Pons (tissue), 1 donor: ENCODE data around the gene SETD1A.
"Not testable (repeated sequence)": the region's sequence is repeated elsewhere in the genome, so short reads cannot be mapped to it uniquely, and the experiment has no call there.

Experiments
- DNase-seq: peaks from one replicate; pipeline ENCODE4 v3.0.0-alpha.2; 2016; ENCODE audit warnings: low spot score

Gene SETD1A

DNA sequence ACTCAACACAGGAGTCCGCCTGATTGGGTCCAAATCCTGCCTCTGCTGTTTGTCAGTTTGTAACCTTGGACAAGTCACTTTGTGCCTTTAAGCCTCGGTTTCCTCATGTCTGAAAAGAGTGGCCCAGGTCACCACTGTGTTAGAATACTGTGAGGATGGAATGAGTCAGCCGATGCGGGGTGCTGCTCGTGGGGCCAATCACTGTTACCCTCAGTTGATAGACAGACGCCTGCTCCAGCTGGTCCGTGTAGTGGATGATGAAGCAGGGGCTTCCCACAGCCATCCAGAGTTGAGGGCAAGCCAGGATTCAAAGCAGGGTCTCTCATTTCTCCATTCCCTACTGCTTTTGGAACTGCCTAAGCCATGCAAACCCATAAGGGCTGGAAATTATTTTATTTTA is 28.4 kb upstream of the SETD1A start:
- DNase-seq, result no peak

DNA sequence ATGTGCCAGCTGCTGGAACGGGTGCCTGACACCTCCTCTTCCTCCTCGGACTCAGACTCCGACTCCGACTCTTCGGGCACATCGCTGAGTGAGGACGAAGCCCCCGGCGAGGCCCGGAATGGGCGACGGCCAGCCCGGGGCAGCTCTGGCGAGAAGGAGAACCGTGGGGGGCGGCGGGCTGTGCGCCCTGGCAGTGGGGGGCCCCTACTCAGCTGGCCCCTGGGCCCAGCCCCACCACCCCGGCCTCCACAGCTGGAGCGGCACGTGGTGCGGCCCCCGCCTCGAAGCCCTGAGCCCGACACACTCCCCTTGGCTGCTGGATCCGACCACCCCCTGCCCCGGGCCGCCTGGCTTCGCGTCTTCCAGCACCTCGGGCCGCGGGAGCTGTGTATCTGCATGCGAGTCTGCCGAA is 27.4 kb upstream of the SETD1A start:
- DNase-seq, result no peak

DNA sequence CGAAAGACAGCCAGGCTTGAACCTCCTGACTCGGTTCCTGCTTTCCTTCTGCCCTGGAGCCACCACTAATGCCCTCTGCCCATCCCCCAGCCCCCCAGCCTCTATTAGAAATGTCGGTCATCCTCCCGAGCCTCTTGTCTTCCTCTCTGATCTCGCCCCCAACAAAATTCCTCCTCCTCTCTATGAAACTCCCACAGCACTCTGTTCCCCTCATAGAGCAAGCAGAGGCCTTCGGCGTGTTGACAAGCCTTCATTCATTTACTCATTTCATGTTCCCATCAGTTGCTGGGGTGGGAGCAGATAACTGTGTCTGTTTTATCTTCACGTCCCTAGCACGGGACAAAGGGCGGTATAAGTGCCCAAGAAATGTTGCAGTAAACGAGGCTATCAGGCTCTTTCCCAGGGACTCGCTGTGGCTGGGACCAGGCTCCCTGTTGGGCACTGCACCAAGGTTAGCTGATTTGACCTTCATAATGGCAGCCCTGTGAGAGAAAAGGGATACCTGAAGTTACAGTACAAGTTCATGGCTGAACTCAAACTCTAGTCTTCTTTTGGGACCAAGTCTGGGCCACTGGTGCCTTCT is 26.4 kb upstream of the SETD1A start:
- DNase-seq, result no peak

DNA sequence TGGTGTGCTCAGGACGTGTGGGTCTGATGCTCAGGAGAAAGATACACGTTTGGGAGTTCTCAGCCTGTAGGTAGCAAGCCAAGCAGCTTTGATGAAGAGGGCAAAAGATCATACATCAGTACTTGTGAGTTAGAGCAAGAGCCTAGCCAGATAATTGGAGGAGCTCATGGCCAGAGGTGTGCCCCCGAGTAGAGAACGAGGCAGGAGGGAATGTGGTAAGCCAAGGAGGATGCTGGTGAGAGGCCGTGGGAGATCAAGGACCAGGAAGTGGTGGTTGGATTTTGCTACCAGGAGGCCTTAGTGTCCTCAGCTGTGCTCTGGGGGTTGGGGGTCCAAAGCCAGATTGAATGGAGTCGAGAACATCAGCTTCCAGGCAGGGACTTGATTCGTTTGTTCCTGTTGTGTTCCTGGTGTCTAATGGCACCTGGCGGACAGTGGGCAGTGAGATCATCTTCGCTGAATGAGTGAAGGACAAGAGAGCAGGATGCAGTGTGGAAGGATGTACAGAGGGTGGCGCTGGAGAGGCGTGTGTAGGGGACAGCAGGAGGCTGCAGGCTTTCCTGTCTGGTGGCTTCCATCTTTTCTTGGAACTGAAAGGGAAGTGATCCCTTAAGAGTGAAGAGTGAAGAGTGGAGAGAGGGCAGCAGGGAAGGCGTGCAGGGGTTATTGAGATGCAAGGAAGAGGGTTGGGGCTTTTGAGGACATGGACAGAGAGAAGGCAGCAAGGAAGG is 22.6 kb upstream of the SETD1A start:
- DNase-seq, result peak; percentile 62

DNA sequence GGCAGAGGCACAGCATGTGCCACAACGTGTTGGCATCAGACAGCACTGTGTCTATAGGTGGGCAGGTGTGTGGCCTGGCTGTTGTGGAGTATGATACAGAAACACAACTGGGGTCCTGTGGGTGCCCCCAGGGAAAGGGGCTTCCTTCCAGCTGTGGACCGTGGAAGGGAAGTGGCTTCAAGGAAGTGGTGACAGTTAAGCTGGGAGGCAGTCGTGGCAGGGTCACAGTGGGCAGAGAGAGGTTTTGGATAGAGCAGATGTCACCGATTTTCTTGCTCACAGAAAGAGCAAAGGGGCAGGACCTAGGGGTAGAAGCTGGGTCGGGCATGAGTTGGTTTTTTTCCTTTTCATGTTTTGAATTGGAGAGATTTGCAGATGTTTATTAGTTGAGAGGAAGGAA is 19.9 kb upstream of the SETD1A start:
- no peak for DNase-seq

DNA sequence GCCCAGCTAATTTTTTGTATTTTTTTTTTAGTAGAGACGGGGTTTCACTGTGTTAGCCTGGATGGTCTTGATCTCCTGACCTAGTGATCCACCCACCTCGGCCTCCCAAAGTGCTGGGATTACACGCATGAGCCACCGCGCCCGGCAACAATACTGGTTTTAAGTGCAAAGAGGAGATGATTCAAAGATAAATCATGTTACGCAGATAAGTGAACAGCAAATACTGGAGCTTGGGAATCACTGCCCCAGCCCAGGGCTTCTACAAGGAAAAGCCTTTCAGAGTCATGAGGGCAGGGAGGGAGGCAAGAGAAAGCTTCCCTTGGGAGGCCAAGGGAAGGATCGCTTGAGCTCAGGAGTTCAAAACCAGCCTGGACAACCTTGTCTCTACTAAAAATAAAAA is 18.0 kb upstream of the SETD1A start:
- not testable (repeated sequence) for DNase-seq

DNA sequence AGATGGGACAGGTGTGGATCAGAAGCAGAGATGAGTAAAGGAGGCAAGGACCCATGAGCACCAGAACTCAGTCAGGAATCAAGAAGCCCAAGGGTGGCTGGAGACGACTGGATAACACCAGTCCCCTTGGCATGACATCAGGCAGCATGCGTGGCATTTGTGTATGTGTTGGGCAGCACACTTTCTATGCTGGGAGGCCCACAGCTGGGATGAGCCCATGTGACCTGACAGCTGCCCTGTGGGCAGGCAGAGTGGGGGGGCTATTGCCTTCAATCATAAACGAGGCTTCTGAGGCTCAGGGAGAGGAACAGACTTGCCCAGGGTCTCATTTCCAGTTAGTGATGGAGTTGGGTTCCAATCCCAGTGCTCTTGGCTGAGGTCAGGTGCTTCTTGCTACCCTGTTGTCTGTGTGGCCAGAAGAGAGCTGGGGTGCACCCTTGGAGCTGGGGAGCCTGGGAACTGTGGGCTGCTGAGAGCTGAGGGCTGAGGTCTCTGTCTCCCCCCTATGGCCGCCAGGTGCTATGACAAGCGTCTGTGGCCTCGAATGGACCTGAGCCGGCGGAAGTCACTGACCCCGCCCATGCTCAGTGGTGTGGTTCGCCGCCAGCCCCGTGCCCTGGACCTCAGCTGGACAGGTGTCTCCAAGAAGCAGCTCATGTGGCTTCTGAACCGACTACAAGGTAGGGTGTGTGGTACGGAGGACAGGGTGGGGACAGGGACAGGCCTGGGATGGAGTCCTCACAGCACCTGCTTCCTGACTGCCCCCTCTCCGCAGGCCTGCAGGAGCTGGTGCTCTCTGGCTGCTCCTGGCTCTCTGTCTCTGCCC is 15.7 kb upstream of the SETD1A start:
- DNase-seq, result peak; percentile 54

DNA sequence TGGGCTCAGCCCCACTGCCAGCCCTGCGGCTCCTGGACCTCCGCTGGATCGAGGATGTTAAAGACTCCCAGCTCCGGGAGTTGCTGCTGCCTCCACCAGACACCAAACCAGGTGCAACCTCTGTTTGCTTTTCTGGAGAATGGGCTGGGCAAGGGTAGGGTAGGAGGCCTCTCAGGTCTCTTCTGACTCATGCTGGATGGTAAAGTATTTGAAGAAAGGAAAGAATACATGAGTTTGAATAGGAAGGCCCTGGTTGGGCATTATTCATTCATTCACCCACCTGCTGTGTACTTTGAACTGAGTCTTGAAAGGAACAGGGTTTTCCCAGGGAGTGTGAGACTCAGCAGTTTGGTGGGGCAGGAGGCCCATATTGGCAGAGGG is 15.1 kb upstream of the SETD1A start:
- no peak for DNase-seq

DNA sequence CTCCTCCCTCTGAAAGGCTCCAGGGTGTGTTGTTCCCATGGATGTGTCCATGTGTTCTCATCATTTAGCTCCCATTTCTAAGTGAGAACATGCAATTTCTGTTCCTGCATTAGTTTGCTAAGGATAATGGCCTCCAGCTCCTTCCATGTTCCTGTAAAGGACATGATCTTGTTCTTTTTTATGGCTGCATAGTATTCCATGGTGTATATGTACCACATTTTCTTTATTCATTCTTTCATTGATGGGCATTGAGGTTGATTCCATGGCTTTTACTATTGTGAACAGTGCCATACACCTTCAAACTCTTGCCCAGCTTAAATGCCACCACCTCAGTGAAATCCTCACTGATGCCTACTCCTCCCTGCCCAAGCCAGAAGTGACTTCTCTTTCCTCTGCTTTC is 13.2 kb upstream of the SETD1A start:
- DNase-seq, result no peak

DNA sequence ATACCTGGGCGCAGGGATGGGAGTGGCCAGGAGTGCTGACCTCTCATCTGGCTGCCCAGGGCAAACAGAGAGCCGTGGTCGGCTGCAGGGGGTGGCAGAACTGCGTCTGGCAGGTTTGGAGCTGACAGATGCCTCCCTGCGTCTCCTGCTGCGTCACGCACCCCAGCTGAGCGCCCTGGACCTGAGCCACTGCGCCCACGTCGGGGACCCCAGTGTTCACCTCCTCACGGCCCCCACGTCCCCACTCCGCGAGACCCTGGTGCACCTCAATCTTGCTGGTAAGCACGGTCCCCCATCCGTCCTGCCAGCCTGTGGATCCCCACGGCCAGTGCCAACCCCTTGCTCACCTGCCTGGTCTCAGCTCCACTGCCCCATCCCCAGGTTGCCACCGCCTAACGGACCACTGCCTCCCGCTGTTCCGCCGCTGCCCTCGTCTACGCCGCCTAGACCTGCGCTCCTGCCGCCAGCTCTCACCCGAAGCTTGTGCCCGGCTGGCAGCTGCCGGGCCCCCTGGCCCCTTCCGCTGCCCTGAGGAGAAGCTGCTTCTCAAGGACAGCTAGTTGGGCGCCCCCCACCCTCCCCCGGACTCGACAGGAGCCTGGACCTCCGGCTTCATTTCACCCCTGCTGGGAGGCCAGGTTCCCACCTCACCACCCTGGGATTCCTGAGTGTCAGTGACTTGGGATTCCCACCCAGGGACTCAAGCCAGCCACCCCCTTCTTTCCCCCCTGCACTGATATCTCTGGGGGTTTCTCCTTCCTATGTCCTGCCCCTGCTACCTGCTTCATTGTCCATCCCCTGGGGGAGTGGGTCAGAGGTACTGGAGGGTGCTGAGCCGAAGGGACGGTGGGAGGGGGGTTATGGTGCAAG is 10.6 kb upstream of the SETD1A start:
- no peak for DNase-seq

DNA sequence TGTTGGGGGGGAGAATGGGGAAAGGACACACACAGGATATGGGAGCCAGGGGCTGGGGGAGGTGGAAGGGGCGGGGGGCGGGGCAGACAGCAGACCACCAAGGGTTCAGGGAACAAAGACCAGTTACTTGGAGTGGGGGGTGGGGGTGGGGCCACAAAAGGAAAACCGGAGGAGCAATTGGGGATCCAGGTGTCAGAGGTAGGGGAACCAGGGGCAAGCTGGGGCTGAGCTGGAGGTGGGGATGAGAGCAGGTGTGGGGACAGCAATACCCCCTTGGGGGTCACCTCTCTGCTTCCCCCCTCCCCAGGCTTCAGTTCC is 10.1 kb upstream of the SETD1A start:
- DNase-seq, result no peak

DNA sequence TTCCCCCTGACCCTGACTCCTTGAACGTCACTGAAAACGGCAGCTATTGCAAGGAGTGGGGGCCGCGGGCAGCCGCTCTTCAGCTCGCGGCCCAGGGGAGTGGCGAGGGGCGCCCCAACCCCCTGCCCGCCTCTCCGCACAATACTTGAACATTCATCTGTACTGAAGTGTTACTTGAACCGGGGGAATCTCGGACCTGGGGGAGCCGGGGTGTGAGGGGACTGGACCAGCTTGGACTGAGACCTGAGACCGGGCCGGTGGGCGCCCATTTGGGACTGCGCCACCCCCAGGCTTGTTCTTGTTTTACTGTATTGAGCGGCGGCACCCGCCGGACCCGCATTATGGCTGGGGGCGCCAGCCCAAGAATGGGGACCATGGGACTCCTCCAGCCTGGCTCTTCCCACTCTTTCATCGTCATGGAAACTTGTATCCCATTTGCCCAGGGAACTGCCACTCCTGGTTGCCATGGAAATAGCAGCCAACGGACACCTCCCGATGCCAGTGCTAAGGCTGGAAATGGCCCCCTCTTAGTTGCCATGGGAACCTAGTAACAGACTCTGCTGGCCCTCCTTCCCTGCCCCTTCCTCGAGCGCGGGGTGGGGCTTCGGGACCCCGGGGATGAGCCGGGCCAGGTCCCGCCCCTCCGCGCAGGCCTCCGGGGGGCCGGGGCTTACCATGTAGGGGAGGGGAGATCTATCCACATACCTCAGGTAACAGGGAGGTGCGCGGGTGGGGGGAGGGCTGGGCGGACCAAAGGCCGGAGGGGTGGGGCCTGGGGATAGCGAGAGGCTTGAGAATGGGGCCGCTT is 9.5 kb upstream of the SETD1A start:
- peak; percentile 95 for DNase-seq

DNA sequence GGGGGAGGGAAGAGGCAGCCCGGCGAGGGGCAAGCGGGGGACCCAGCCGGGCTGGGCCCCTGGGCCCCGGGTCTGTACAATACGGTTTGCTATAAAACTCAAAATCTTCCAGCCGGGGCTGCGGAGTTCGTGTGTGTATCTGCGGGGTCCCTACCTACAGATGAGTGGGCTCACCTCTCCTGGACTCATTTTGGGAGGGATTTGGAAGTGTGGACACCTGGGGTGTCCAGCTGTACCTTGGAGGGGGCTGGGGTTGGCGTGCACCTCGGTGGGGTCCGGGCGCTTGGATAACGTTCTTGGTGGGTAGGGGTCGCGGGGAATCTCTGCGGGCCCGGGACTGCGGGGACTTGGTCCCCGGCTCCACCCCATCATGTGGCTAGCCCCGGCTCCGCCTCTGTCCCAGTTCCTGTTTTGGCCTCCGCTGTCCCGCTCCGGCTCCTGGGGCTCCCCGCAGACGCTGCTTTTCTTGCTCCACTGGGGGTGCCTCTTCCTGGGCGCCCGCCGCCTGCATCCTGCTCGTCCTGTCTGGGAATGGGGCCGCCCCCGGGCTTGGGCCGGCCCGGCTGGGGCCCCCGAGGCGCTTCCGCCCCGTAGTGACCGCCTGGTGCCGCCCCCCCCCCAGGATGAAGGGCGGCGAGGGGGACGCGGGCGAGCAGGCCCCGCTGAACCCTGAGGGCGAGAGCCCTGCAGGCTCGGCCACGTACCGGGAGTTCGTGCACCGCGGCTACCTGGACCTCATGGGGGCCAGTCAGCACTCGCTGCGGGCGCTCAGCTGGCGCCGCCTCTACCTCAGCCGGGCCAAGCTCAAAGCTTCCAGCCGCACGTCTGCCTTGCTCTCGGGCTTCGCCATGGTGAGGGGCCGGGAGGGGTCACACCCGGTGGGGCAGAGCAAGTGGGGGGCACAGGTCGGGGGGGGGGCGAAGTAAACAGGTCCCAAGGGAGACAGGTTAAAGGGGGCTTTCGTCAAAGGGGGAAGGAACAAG is 8.6 kb upstream of the SETD1A start, which contains the start of gene ORAI3:
TSS of gene ORAI3 (plus strand) at position 402 of the 983 bp plus-strand sequence. CDS start at position 624, 222 bp downstream.
- peak; percentile 61 for DNase-seq

DNA sequence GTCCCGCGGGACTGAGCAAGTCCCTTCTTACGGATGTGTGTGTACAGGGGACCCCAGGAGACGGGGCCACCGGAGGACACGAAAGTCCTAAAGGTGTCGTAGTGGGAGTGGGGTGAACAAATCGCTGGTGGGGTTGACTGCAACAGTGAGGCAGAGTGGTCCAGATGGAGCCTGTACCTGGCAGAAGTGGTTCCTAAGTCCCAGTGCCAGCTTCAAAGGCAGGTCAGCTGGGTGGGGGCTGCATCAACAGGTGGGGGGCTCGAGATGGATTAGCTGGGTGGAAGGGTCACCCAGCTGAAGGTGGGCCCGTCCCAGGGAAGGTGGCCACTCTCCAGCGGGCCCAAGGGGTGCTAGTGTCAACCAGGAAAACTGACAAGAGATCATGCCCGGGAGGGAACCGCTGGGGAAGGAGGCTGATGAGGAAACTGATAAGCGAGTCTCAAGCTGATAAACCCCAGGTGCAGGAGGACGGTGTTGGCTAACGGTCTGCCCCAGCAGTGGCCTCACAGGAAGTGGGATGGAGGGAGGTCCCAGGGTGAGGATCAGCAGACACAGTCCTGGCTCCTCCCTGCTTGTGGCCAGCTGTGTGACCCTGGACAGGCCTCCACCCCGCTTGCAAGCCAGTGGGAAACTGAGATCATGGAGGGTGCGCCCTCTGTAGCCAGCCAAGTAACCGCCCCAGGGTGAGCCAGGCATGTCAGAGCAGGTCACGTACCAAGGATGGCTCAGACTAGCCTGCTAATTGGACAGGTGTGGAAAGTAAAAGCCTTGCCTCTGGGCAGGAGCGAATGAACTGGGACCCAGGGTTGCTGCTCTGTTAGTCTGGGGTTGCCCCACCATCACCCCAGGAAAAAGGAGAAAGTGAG is 7.7 kb upstream of the SETD1A start:
- DNase-seq, result no peak

DNA sequence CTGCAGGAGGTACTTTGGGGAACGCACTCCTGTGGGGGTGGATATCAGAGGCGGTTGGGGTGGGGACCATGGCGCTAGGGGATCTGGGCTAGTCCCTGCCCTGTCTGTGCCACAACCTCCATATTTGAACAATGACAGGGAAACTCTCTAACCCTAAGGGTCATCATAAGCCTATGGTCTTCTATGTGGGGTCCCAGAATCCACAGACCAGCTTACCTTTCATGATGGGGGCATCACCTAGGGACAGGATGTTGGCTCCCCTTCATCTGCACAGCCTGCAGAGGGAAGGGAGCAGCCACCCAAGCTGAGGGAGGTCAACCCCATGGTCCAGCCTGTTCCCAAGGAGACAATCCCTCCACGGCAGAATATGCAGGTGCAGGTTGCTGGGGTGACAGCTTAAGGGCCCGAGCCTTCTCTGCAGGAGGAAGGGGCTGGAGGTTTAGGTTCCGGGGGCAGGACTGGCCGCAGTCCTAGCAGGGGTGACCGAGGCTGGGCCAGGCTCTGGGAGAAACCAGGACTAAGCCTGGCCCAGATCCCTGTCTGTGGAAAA is 7.0 kb upstream of the SETD1A start:
- DNase-seq, result no peak

DNA sequence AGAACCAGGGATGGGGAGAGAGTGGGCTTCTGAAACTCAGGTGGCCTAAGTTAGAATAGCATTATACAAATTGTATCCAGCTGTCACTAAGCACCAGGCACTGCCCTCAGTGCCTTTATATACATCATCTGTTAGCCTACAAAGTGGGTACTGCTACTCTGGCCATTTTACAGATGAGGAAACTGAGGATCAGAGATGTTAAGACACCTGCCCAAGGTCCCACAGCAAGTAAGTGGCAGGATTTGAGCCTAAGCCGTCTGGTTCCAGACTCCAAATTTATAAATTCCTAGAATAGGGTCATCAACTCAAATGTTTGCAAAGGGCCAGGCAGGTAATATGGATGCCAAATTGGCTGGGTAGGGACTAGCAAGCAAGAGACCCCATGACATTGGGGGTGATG is 6.4 kb upstream of the SETD1A start:
- no peak for DNase-seq

DNA sequence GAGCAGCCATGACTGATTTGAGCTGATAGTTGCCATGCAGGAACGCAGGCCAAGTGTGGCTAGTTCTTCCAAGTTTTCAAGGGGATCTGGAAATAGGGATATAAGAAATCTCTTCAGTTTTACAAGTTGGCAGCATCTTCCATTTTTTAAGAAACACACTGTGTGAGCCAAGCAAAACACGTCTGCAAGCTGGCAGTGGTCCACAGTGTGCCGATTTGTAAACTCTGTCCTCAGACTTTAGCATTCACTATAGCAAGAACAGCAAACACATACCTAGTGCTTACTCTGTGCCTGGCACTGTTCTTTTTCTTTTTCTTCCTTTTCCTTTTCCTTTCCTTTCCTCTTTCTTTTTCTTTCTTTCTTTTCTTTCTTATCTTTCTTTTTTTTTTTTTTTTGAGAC is 5.8 kb upstream of the SETD1A start:
- DNase-seq, result no peak

DNA sequence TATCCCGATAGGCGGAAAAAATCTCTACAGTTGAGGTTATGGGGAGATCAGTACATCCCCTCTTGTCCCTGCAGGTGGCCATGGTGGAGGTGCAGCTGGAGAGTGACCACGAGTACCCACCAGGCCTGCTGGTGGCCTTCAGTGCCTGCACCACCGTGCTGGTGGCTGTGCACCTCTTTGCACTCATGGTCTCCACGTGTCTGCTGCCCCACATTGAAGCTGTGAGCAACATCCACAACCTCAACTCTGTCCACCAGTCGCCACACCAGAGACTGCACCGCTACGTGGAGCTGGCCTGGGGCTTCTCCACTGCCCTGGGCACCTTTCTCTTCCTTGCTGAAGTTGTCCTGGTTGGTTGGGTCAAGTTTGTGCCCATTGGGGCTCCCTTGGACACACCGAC is 4.4 kb upstream of the SETD1A start:
- no peak for DNase-seq
